Measurements from ENCODE around the gene FLNC.

DNA sequence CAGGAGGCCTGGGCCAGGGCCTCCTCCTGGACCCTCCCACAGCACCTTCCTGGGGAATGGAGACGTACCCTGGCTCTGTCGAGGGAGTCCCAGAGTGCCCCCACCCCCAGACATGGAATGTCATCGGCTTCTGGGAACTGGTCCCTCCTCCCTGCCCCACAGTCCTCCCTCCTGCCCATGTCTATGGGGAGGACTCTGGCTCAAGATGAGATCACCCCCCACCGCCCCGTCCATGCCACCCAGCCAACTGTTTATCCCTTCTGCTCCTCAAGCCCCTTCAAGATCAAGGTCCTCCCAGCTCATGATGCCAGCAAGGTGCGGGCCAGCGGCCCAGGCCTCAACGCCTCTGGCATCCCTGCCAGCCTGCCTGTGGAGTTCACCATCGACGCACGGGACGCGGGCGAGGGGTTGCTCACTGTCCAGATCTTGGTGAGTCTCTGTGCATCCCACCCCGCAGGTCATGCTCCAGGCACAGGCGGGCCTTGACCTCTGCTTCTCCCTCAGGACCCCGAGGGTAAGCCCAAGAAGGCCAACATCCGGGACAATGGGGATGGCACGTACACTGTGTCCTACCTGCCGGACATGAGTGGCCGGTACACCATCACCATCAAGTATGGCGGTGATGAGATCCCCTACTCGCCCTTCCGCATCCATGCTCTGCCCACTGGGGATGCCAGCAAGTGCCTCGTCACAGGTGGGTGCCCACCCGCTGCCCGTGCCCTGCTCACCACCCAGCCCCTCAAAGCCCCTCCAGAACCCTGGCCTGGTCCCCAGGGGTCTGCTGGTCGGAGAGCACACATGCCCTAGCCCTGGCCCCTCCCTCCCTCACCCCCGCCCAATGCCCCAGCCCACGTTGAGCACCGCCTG, 18.3 kb downstream of the FLNC start:
- TF ChIP-seq, protein P1, sequence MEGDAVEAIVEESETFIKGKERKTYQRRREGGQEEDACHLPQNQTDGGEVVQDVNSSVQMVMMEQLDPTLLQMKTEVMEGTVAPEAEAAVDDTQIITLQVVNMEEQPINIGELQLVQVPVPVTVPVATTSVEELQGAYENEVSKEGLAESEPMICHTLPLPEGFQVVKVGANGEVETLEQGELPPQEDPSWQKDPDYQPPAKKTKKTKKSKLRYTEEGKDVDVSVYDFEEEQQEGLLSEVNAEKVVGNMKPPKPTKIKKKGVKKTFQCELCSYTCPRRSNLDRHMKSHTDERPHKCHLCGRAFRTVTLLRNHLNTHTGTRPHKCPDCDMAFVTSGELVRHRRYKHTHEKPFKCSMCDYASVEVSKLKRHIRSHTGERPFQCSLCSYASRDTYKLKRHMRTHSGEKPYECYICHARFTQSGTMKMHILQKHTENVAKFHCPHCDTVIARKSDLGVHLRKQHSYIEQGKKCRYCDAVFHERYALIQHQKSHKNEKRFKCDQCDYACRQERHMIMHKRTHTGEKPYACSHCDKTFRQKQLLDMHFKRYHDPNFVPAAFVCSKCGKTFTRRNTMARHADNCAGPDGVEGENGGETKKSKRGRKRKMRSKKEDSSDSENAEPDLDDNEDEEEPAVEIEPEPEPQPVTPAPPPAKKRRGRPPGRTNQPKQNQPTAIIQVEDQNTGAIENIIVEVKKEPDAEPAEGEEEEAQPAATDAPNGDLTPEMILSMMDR (IDR thresholded peaks at IDR 0.05) = no peak
- no peak for TF ChIP-seq SIN3A (IDR thresholded peaks at IDR 0.05; ENCODE audit: borderline replicate concordance, insufficient read depth, low read depth, low read length)
- TF ChIP-seq REST (IDR thresholded peaks at IDR 0.05; ENCODE audit: insufficient read depth in 1 of 2, low read depth in 2 of 2, low read length in 1 of 2) = 0 out of 4 replicates have a peak, but pooled peaks of 1 of the 2 experiments have one; percentile 16
- no peak for TF ChIP-seq POLR2AphosphoS5 (IDR thresholded peaks at IDR 0.05; ENCODE audit: low read depth, low read length)
